OCI-LY7 (cell line): Measurements from ENCODE around the gene RHOT1. TPM values are rescaled to one million over a fixed set of nuclear protein-coding genes. Genes with fewer than 3 reads are reported as not detected.
"Not testable (repeated sequence)": the region's sequence is repeated elsewhere in the genome, so short reads cannot be mapped to it uniquely, and the experiment has no call there.

Experiments used
- BruUV-seq: library from RNA; stranded (reverse); fragments of 400-500 nt; replicated peaks from 2 replicates; lab custom pipeline; 2021; lab: Mats Ljungman, UMichigan
- CTCF ChIA-PET: fragments of 300-600 bp; sonication (Branson Sonifier 250); formaldehyde crosslinking; loops from one replicate; lab custom pipeline; 2022; ENCODE audit warnings: antibody characterized with exemption; ENCODE audit not compliant: unreplicated experiment; lab: Charles Lee
- POLR2A ChIA-PET: fragments of 300-600 bp; sonication (Branson Sonifier 250); formaldehyde crosslinking; loops from one replicate; lab custom pipeline; 2022; ENCODE audit warnings: antibody characterized with exemption; lab: Charles Lee
- DNase-seq: peaks from one replicate; pipeline ENCODE4 v3.0.0-alpha.2; 2015; ENCODE audit warnings: low spot score
- H2AFZ ChIP-seq: fragments of 200-600 bp; sonication (generic), shearing (Covaris generic); 2 replicates; pipeline ENCODE4 v1.6.1; 2014; ENCODE audit warnings: mild to moderate bottlenecking, antibody characterized with exemption, low read length, moderate library complexity
- H3K27ac ChIP-seq: fragments of 200-600 bp; sonication (generic); 2 replicates; pipeline ENCODE4 v1.5.1; 2014; ENCODE audit warnings: mixed run types, low read depth, mild to moderate bottlenecking, moderate library complexity, low read length, inconsistent platforms; ENCODE audit not compliant: poor library complexity, severe bottlenecking
- H3K36me3 ChIP-seq: fragments of 200-600 bp; sonication (generic); 2 replicates; pipeline ENCODE4 v1.6.1; 2014; ENCODE audit warnings: mild to moderate bottlenecking, antibody characterized with exemption, low read length, moderate library complexity, mixed read lengths; ENCODE audit not compliant: insufficient read depth
- H3K4me1 ChIP-seq: fragments of 200-600 bp; sonication (generic); 2 replicates; pipeline ENCODE4 v1.5.1; 2014; ENCODE audit warnings: mild to moderate bottlenecking, low read length; ENCODE audit not compliant: insufficient read depth, poor library complexity, severe bottlenecking
- H3K4me2 ChIP-seq: fragments of 200-600 bp; sonication (generic); 2 replicates; pipeline ENCODE4 v1.6.1; 2014; ENCODE audit warnings: mild to moderate bottlenecking, low read length
- H3K4me3 ChIP-seq: fragments of 200-600 bp; sonication (generic); 2 replicates; pipeline ENCODE4 v1.5.1; 2014; ENCODE audit warnings: mild to moderate bottlenecking, low read depth, low read length; ENCODE audit not compliant: poor library complexity, severe bottlenecking
- H3K79me2 ChIP-seq: fragments of 200-600 bp; sonication (generic); 2 replicates; pipeline ENCODE4 v1.6.1; 2016; ENCODE audit warnings: low read depth, mild to moderate bottlenecking, low read length, moderate library complexity, mixed read lengths; ENCODE audit not compliant: insufficient read depth
- H3K9me2 ChIP-seq: fragments of 200-600 bp; sonication (generic); 2 replicates; pipeline ENCODE4 v1.6.1; 2016; ENCODE audit warnings: mild to moderate bottlenecking, low read length, mixed read lengths; ENCODE audit not compliant: insufficient read depth
- H3K9me3 ChIP-seq: fragments of 200-600 bp; sonication (generic); 2 replicates; pipeline ENCODE4 v1.6.1; 2014; ENCODE audit warnings: mild to moderate bottlenecking, mixed run types, low read length, mixed read lengths
- H4K20me1 ChIP-seq: fragments of 200-600 bp; sonication (generic); 2 replicates; pipeline ENCODE4 v1.6.1; 2014; ENCODE audit warnings: mild to moderate bottlenecking, antibody characterized with exemption, low read length, moderate library complexity, mixed read lengths; ENCODE audit not compliant: insufficient read depth
- CTCF ChIP-seq: fragments of 200-600 bp; sonication (generic); conservative IDR thresholded peaks from 2 replicates; pipeline ENCODE4 v1.5.1; 2014; ENCODE audit warnings: mild to moderate bottlenecking, antibody characterized with exemption, low read length, moderate library complexity, mixed read lengths
- EZH2phosphoT487 ChIP-seq: fragments of 200-600 bp; sonication (generic); IDR thresholded peaks from 2 replicates; pipeline ENCODE4 v1.6.1; 2018; ENCODE audit warnings: low read depth, borderline replicate concordance, mild to moderate bottlenecking, mixed run types, antibody characterized with exemption, low read length, moderate library complexity, mixed read lengths
- intact Hi-C: fragments of 100-400 bp; cut with micrococcal nuclease; formaldehyde crosslinking; loops from one replicate; pipeline ENCODE4 v1.10.0; 2022; ENCODE audit not compliant: unreplicated experiment
- total RNA-seq, 2 experiments: library from RNA; depleted of rRNA in 1 of 2; stranded (reverse); fragments of >200 nt in 1 of 2; shearing (Covaris generic) in 1 of 2; gene quantifications; 2 replicates each; pipeline ENCODE4 v1.2.3, GENCODE V29; 2014 to 2022

Gene RHOT1
- total RNA-seq, 2 experiments from 2014 or later: 19.4 to 24.2 TPM

- no peak for DNase-seq
- H3K4me3 ChIP-seq: no peak overlapping the region
- BruUV-seq: no TSS peak
- ChIA-PET CTCF (no interaction called here), POLR2A (interaction anchor here (0.8 kb wide), 1 partner anchor 66 kb away, joined by 4 read pairs; no protein-coding TSS in a partner anchor)
- H3K79me2 ChIP-seq: no peaks in the 10 kb centered on the region
- TF ChIP-seq CTCF (no peak), EZH2phosphoT487 (no peak)
- H3K9me2 ChIP-seq: no peaks in the 10 kb centered on the region
- no peak overlapping the region for H3K27ac ChIP-seq
- no peaks in the 10 kb centered on the region for H4K20me1 ChIP-seq
- no peaks in the 10 kb centered on the region for H3K9me3 ChIP-seq
- intact Hi-C loops: no loop called here
- H3K36me3 ChIP-seq: no peaks in the 10 kb centered on the region
- peaks cover 7% of the 10 kb centered on the region for H3K4me1 ChIP-seq
- H2AFZ ChIP-seq: no peak overlapping the region
- no peak overlapping the region for H3K4me2 ChIP-seq
These were observed 119.7 kb downstream of the RHOT1 start for GRCh38 chr17:32261936-32262510.

GRCh38 chr17:32263515-32263914 is 121.2 kb downstream of the RHOT1 start:
- H3K27ac ChIP-seq, intact Hi-C loops: not testable (repeated sequence)
- CTCF ChIA-PET: interaction anchor here (0.6 kb wide), 2 partner anchors 8 to 45 kb away, joined by 3 to 5 read pairs; no protein-coding TSS in a partner anchor

GRCh38 chr17:32264140-32264799 is 122.0 kb downstream of the RHOT1 start:
- Histone ChIP-seq H3K79me2 (no peaks in the 10 kb centered on the region), H3K9me3 (no peaks in the 10 kb centered on the region), H2AFZ (no peak overlapping the region), H3K36me3 (no peaks in the 10 kb centered on the region), H3K4me1 (peaks cover 10% of the 10 kb centered on the region), H4K20me1 (no peaks in the 10 kb centered on the region), H3K9me2 (no peaks in the 10 kb centered on the region), H3K4me3 (no peak overlapping the region), H3K27ac (no peak overlapping the region), H3K4me2 (no peak overlapping the region)
- ChIA-PET CTCF (interaction anchor here (0.6 kb wide), 2 partner anchors 8 to 44 kb away, joined by 3 to 5 read pairs; no protein-coding TSS in a partner anchor), POLR2A (no interaction called here)
- intact Hi-C loops: no loop called here
- no peak for DNase-seq
- no TSS peak for BruUV-seq
- TF ChIP-seq EZH2phosphoT487 (no peak), CTCF (no peak)

More at GRCh38 chr17:32263515-32263914, 121.2 kb downstream of the RHOT1 start:
- H3K4me2 ChIP-seq, POLR2A ChIA-PET, H3K79me2 ChIP-seq, BruUV-seq, H4K20me1 ChIP-seq, H3K4me1 ChIP-seq, H2AFZ ChIP-seq, DNase-seq, H3K9me2 ChIP-seq, H3K9me3 ChIP-seq, H3K36me3 ChIP-seq, H3K4me3 ChIP-seq: not testable (repeated sequence)
